ENCODE data around the gene B3GNT8.

The B3GNT8 gene

GRCh38 chr19:41405776-41406175 lies 21.4 kb downstream of the B3GNT8 start:
- TF ChIP-seq ZNF8 (CRISPR knock-in tag; IDR thresholded peaks at IDR 0.05) = no peak
- no peak for TF ChIP-seq ESRRG (CRISPR knock-in tag; IDR thresholded peaks at IDR 0.05)
- TF ChIP-seq CREB5 (CRISPR knock-in tag; IDR thresholded peaks at IDR 0.05; ENCODE audit: low read depth) = no peak
- no peak for TF ChIP-seq TOX (CRISPR knock-in tag; IDR thresholded peaks at IDR 0.05; ENCODE audit: borderline replicate concordance)
- TF ChIP-seq ARNTL (CRISPR knock-in tag; IDR thresholded peaks at IDR 0.05; ENCODE audit: borderline replicate concordance, low read depth) = no peak
- TF ChIP-seq PATZ1 (CRISPR knock-in tag; IDR thresholded peaks at IDR 0.05; ENCODE audit: borderline replicate concordance) = no peak
- no peak for TF ChIP-seq PPARA (CRISPR knock-in tag; IDR thresholded peaks at IDR 0.05; ENCODE audit: borderline replicate concordance)
- TF ChIP-seq ZNF70 (CRISPR knock-in tag; IDR thresholded peaks at IDR 0.05) = no peak
- TF ChIP-seq BACH2 (CRISPR knock-in tag; IDR thresholded peaks at IDR 0.05; ENCODE audit: borderline replicate concordance) = no peak
- TF ChIP-seq ZNF565 (CRISPR knock-in tag; conservative IDR thresholded peaks at IDR 0.05; ENCODE audit: low read depth) = no peak
- no peak for TF ChIP-seq GLIS3 (CRISPR knock-in tag; IDR thresholded peaks at IDR 0.05)
- no peak for TF ChIP-seq CSRNP3 (CRISPR knock-in tag; IDR thresholded peaks at IDR 0.05)
- no peak for TF ChIP-seq CSDC2 (CRISPR knock-in tag; IDR thresholded peaks at IDR 0.05)
- TF ChIP-seq ZFP3 (CRISPR knock-in tag; IDR thresholded peaks at IDR 0.05) = no peak
- no peak for TF ChIP-seq OSR1 (CRISPR knock-in tag; IDR thresholded peaks at IDR 0.05)
- no peak for TF ChIP-seq TCF4 (CRISPR knock-in tag; IDR thresholded peaks at IDR 0.05; ENCODE audit: borderline replicate concordance)
- no peak for TF ChIP-seq ISL1 (CRISPR knock-in tag; IDR thresholded peaks at IDR 0.05)
- TF ChIP-seq SNAI2 (CRISPR knock-in tag; IDR thresholded peaks at IDR 0.05) = no peak
- no peak for TF ChIP-seq ZC3H10 (CRISPR knock-in tag; IDR thresholded peaks at IDR 0.05)
- no peak for ATAC-seq

GRCh38 chr19:41403181-41403970 lies 23.8 kb downstream of the B3GNT8 start:
- TF ChIP-seq ARNTL (CRISPR knock-in tag; IDR thresholded peaks at IDR 0.05; ENCODE audit: borderline replicate concordance, low read depth) (no peak), ZNF8 (CRISPR knock-in tag; IDR thresholded peaks at IDR 0.05) (no peak), TOX (CRISPR knock-in tag; IDR thresholded peaks at IDR 0.05; ENCODE audit: borderline replicate concordance) (no peak)

GRCh38 chr19:41402010-41402409 lies 25.2 kb downstream of the B3GNT8 start:
- no peak for ATAC-seq
- TF ChIP-seq TSHZ2 (CRISPR knock-in tag; IDR thresholded peaks at IDR 0.05) = no peak
- no peak for TF ChIP-seq ZNF70 (CRISPR knock-in tag; IDR thresholded peaks at IDR 0.05)
- TF ChIP-seq GLIS3 (CRISPR knock-in tag; IDR thresholded peaks at IDR 0.05) = no peak
- TF ChIP-seq PPARA (CRISPR knock-in tag; IDR thresholded peaks at IDR 0.05; ENCODE audit: borderline replicate concordance) = no peak
- no peak for TF ChIP-seq POU6F1 (CRISPR knock-in tag; IDR thresholded peaks at IDR 0.05; ENCODE audit: borderline replicate concordance, low read depth)
- TF ChIP-seq ARNTL (CRISPR knock-in tag; IDR thresholded peaks at IDR 0.05; ENCODE audit: borderline replicate concordance, low read depth) = no peak
- no peak for TF ChIP-seq ZNF565 (CRISPR knock-in tag; conservative IDR thresholded peaks at IDR 0.05; ENCODE audit: low read depth)
- no peak for TF ChIP-seq ZFP30 (CRISPR knock-in tag; IDR thresholded peaks at IDR 0.05)
- no peak for TF ChIP-seq ZFP3 (CRISPR knock-in tag; IDR thresholded peaks at IDR 0.05)
- TF ChIP-seq RARB (CRISPR knock-in tag; IDR thresholded peaks at IDR 0.05) = no peak
- no peak for TF ChIP-seq PATZ1 (CRISPR knock-in tag; IDR thresholded peaks at IDR 0.05; ENCODE audit: borderline replicate concordance)
- TF ChIP-seq CSDC2 (CRISPR knock-in tag; IDR thresholded peaks at IDR 0.05) = no peak
- no peak for TF ChIP-seq TCF4 (CRISPR knock-in tag; IDR thresholded peaks at IDR 0.05; ENCODE audit: borderline replicate concordance)
- TF ChIP-seq OSR1 (CRISPR knock-in tag; IDR thresholded peaks at IDR 0.05) = no peak

More at GRCh38 chr19:41403181-41403970, 23.8 kb downstream of the B3GNT8 start:
- ATAC-seq = no peak

Measured in SK-N-SH treated with all-trans-retinoic acid at 6 μM for 48 hours (cell line).